Activated B cell treated with CpG ODN at 0.5 μM for 24 hours (primary cell): ENCODE data around the gene PHLDB3. TPM values are rescaled to one million over a fixed set of nuclear protein-coding genes. Genes with fewer than 3 reads are reported as not detected.
"Not testable (repeated sequence)": the region's sequence is repeated elsewhere in the genome, so short reads cannot be mapped to it uniquely, and the experiment has no call there.

Experiments used
- ATAC-seq: fragments of 200-7000 bp; cut with Tn5 transposase; one replicate; pipeline ENCODE4 v1.10.0; 2021; ENCODE audit warnings: low read depth, mild to moderate bottlenecking, moderate library complexity
- CTCF ChIA-PET: fragments of 350-600 bp; sonication (Branson Sonifier 250); formaldehyde crosslinking; loops from one replicate; lab custom pipeline; 2021; ENCODE audit warnings: antibody characterized with exemption; lab: Charles Lee
- POLR2A ChIA-PET: fragments of 350-600 bp; sonication (Branson Sonifier 250); formaldehyde crosslinking; loops from one replicate; lab custom pipeline; 2021; ENCODE audit warnings: antibody characterized with exemption; lab: Charles Lee
- DNase-seq: peaks from one replicate; pipeline ENCODE4 v3.0.0; 2022
- H3K27ac Mint-ChIP-seq: one replicate; pipeline ENCODE4 v1.8.0; 2020; ENCODE audit warnings: mixed read lengths
- H3K27me3 Mint-ChIP-seq: one replicate; pipeline ENCODE4 v1.8.0; 2021; ENCODE audit warnings: mixed read lengths
- H3K36me3 Mint-ChIP-seq: one replicate; pipeline ENCODE4 v1.8.0; 2021; ENCODE audit warnings: low read depth, mixed read lengths
- H3K4me1 Mint-ChIP-seq: one replicate; pipeline ENCODE4 v1.8.0; 2021; ENCODE audit warnings: mixed read lengths
- H3K4me3 Mint-ChIP-seq: one replicate; pipeline ENCODE4 v1.8.0; 2020; ENCODE audit warnings: mild to moderate bottlenecking, mixed read lengths
- H3K9me3 Mint-ChIP-seq: one replicate; pipeline ENCODE4 v1.8.0; 2020; ENCODE audit warnings: mixed read lengths
- intact Hi-C: fragments of 100-400 bp; cut with micrococcal nuclease; formaldehyde crosslinking; loops from one replicate; pipeline ENCODE4 v1.15.1; 2024
- total RNA-seq: library from RNA; stranded (reverse); gene quantifications from 2 replicates; pipeline ENCODE4 v1.2.3, GENCODE V29; 2022
- TF ChIP-seq, protein P1 (sequence below): fragments of 200-600 bp; IDR thresholded peaks from one replicate; pipeline ENCODE4 v1.8.0; 2022; ENCODE audit warnings: antibody characterized with exemption, mild to moderate bottlenecking

Gene PHLDB3
- total RNA-seq, 1 donor from 2014 or later = 32.2 TPM

DNA sequence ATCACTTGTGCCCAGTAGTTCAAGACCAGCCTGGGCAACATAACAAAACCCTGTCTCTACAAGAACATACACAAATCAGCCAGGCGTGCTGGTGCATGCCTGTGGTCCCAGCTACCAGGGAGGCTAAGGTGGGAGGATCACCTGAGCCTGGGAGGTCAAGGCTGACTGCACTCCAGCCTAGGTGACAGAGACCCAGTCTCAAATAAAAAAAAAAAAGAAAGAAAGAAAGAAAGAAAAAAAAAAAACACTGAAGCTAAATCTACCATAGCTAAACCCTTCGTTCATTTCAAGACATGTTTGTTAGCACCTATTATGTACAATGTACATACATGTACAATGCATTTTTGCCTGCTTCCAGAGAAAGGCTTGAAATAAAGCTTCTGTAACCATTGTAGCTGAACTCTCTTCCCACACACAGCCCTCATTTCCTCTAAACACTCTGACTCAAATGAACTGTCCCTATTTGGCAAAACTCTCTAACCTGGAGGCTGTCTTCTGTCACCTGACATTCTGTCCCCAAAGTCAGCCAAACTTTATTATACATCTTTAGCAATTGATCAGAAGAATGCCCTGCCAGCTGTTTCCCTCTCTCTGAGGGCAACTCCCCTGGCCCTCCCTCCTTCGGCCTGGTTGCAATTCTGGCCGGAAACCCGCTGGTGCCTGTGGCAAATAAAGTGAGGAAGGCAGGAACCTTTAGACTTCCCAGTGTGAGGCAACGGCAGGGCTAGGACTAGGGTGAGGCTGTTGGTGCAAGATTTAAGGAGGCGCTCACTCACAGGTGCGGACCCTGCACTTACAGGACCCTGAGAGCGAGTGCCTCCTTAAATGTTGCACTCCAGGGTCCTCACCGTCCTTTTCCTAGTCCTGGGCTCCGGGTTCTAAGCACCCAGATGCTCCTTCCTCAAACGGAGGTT, 20.6 kb upstream of the PHLDB3 start:
- ATAC-seq (peak; percentile 35), DNase-seq (no peak)
- CTCF ChIA-PET = interaction anchor here (0.6 to 8.4 kb wide), 3 partner anchors 23 to 78 kb away, joined by 3 to 61 read pairs (median 7); no protein-coding TSS in a partner anchor
- peaks cover 25% of the 10 kb centered on the region for H3K4me1 Mint-ChIP-seq
- no peaks in the 10 kb centered on the region for H3K36me3 Mint-ChIP-seq
- peak overlapping the region; percentile 89 for H3K4me3 Mint-ChIP-seq
- intact Hi-C loops = no loop called here
- no peaks in the 10 kb centered on the region for H3K9me3 Mint-ChIP-seq
- H3K27ac Mint-ChIP-seq = peak overlapping the region; percentile 54
- TF ChIP-seq, protein P1, sequence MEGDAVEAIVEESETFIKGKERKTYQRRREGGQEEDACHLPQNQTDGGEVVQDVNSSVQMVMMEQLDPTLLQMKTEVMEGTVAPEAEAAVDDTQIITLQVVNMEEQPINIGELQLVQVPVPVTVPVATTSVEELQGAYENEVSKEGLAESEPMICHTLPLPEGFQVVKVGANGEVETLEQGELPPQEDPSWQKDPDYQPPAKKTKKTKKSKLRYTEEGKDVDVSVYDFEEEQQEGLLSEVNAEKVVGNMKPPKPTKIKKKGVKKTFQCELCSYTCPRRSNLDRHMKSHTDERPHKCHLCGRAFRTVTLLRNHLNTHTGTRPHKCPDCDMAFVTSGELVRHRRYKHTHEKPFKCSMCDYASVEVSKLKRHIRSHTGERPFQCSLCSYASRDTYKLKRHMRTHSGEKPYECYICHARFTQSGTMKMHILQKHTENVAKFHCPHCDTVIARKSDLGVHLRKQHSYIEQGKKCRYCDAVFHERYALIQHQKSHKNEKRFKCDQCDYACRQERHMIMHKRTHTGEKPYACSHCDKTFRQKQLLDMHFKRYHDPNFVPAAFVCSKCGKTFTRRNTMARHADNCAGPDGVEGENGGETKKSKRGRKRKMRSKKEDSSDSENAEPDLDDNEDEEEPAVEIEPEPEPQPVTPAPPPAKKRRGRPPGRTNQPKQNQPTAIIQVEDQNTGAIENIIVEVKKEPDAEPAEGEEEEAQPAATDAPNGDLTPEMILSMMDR = no peak
- POLR2A ChIA-PET = interaction anchor here (0.6 to 2.8 kb wide), 10 partner anchors 7 to 1166 kb away, joined by 3 to 11 read pairs (median 4); partner anchors contain the start of genes IRGQ, PHLDB3, ZNF575 and ZNF576
- no peaks in the 10 kb centered on the region for H3K27me3 Mint-ChIP-seq

DNA sequence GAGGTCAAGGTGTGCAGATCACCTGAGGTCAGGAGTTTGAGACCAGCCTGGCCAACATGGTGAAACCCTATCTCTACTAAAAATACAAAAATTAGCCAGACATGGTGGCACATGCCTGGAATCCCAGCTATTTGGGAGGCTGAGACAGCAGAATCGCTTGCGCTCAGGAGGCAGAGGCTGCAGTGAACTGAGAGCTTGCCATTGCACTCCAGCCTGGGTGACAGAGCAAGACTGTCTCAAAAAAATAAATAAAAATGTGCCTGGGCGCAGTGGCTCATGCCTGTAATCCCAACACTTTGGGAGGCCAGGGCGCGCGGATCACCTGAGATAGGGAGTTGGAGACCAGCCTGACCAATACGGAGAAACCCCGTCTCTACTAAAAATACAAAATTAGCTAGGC, 19.1 kb upstream of the PHLDB3 start:
- DNase-seq, H3K36me3 Mint-ChIP-seq, intact Hi-C loops, ATAC-seq, H3K27ac Mint-ChIP-seq, H3K27me3 Mint-ChIP-seq, H3K4me3 Mint-ChIP-seq, H3K9me3 Mint-ChIP-seq: not testable (repeated sequence)
- H3K4me1 Mint-ChIP-seq = peaks cover 33% of the 10 kb centered on the region
- POLR2A ChIA-PET = interaction anchor here (0.6 to 1.6 kb wide), 2 partner anchors 9 to 255 kb away, joined by 4 to 5 read pairs; partner anchors contain the start of gene ZNF575
- CTCF ChIA-PET = interaction anchor here (0.8 to 8.4 kb wide), 2 partner anchors 77 to 84 kb away, joined by 3 to 61 read pairs; no protein-coding TSS in a partner anchor

DNA sequence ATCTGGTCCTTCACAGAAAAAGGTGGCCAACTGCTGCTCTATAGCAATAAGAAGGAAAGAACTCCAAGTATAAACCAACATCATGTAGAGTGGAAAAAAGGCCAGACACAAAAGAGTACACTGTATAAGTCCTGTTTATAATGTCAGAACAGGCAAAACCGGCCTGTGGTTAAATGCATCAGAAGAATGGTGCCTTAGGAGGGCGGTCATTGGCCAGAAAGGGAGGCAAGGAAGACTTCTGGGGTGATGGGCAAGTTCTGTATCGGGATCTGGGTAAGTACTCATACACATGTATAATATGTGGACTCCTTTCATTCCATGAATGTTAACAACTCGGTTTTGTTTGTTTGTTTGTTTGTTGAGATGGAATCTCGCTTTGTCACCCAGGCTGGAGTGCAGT, 18.4 kb upstream of the PHLDB3 start:
- intact Hi-C loops = no loop called here
- no peak for ATAC-seq
- H3K27ac Mint-ChIP-seq = no peak overlapping the region
- TF ChIP-seq, protein P1 = no peak
- CTCF ChIA-PET = interaction anchor here (8.4 kb wide), 1 partner anchor 76 kb away, joined by 61 read pairs; no protein-coding TSS in a partner anchor
- no peaks in the 10 kb centered on the region for H3K27me3 Mint-ChIP-seq
- H3K4me1 Mint-ChIP-seq = peaks cover 41% of the 10 kb centered on the region
- H3K4me3 Mint-ChIP-seq = no peak overlapping the region
- no peaks in the 10 kb centered on the region for H3K36me3 Mint-ChIP-seq
- no peaks in the 10 kb centered on the region for H3K9me3 Mint-ChIP-seq
- POLR2A ChIA-PET = interaction anchor here (0.8 kb wide), 1 partner anchor 18 kb away, joined by 3 read pairs; no protein-coding TSS in a partner anchor
- DNase-seq = no peak

DNA sequence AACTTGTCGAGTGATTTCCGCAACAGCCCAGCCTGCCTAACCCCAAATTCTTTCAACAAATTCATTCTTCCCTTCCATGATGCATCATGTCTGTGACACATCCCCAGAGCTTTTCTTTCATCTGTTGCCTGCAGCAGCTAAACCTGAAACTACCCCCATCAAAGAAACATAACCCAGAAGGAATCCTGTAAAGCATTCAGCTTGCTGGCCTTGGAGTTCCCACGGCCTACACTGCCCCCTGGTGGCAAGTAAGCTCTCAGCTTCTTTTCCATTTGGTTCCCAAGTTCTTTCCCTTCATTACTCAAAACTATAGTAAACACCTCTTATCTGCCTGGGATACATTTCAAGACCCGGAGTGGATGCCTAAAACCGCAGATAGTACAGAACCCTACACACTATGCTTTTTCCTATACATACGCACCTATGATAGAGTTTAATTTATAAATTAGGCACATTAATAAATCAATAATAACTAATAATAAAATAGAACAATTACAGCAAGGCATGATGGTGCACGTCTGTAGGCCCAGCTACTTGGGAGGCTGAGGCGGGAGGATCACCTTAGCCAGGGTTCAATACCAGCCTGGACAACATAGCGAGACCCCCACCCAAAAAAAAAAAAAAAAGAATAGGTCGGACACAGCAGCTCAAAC, 15.0 kb upstream of the PHLDB3 start:
- intact Hi-C loops = loop anchor here (1.0 to 2.0 kb wide), 2 partner anchors 15 to 72 kb away; partner anchors contain the start of gene PHLDB3
- peak overlapping the region; percentile 44 for H3K4me3 Mint-ChIP-seq
- H3K9me3 Mint-ChIP-seq = no peaks in the 10 kb centered on the region
- peaks cover 18% of the 10 kb centered on the region for H3K4me1 Mint-ChIP-seq
- DNase-seq (peak; percentile 57), ATAC-seq (peak; percentile 51)
- no peaks in the 10 kb centered on the region for H3K27me3 Mint-ChIP-seq
- H3K27ac Mint-ChIP-seq = peak overlapping the region; percentile 15
- no peaks in the 10 kb centered on the region for H3K36me3 Mint-ChIP-seq
- POLR2A ChIA-PET = interaction anchor here (0.6 to 2.5 kb wide), 10 partner anchors 13 to 768 kb away, joined by 3 to 37 read pairs (median 6); partner anchors contain the start of genes PHLDB3 and ZNF575
- CTCF ChIA-PET = interaction anchor here (0.7 to 4.0 kb wide), 29 partner anchors 9 to 309 kb away, joined by 3 to 300 read pairs (median 5); partner anchors contain the start of genes IRGQ, LYPD3, PHLDB3 and ZNF575
- TF ChIP-seq, protein P1 = peak; percentile 62

DNA sequence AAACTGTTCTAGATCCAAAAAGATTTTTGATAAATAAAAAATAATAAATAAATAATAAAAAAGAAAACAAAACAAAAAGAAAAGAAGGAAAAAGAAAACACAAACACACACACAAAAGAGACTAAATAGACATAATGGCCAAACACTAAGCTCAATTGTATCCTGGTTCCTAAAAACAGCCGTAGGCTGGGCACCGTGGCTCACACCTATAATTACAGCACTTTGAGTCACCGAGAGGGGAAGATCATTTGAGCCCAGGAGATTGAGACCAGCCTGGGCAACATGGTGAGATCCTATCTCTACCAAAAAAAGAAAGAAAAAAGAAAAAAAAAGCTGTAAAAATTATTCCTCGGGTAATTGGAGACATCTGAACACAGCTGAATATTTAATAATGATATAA, 13.5 kb upstream of the PHLDB3 start:
- H3K4me1 Mint-ChIP-seq = peaks cover 18% of the 10 kb centered on the region
- ChIA-PET POLR2A (interaction anchor here (0.7 to 2.5 kb wide), 10 partner anchors 14 to 263 kb away, joined by 3 to 27 read pairs (median 4); partner anchors contain the start of genes IRGQ, KCNN4, PHLDB3 and ZNF575), CTCF (interaction anchor here (0.6 to 4.0 kb wide), 8 partner anchors 10 to 85 kb away, joined by 3 to 300 read pairs (median 22); partner anchors contain the start of gene PHLDB3)
- no peak for DNase-seq
- H3K27ac Mint-ChIP-seq = no peak overlapping the region
- ATAC-seq = no peak
- H3K4me3 Mint-ChIP-seq = peak overlapping the region; percentile 24
- peaks cover 2% of the 10 kb centered on the region for H3K36me3 Mint-ChIP-seq
- H3K9me3 Mint-ChIP-seq = no peaks in the 10 kb centered on the region
- H3K27me3 Mint-ChIP-seq = no peaks in the 10 kb centered on the region
- TF ChIP-seq, protein P1 = no peak
- intact Hi-C loops = loop anchor here (2.0 kb wide), 1 partner anchor 13 kb away; the partner anchor contains the start of gene PHLDB3

DNA sequence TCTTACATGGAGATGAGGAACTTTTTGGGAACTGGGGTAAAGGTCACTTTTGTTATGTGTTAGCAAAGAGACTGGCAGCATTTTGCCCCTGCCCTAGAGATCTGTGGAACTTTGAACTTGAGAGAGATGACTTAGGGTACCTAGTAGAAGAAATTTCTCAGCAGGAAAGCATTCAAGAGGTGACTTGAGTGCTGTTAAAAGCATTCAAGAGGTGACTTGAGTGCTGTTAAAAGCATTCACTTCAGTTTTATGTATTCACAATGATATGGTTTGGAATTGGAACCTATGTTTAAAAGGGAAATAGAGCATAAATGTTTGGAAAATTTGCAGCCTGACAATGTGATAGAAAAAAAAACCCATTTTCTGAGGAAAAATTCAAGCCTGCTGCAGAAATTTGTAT, 7.9 kb upstream of the PHLDB3 start:
- H3K4me3 Mint-ChIP-seq, H3K9me3 Mint-ChIP-seq, CTCF ChIA-PET, DNase-seq, H3K27me3 Mint-ChIP-seq, intact Hi-C loops, POLR2A ChIA-PET, H3K27ac Mint-ChIP-seq, ATAC-seq, H3K4me1 Mint-ChIP-seq: not testable (repeated sequence)
- H3K36me3 Mint-ChIP-seq = peaks cover 22% of the 10 kb centered on the region
